HG02973 (cell line): Measurements from ENCODE around the gene RXYLT1.
A peak's percentile ranks its signal among the peaks of the same experiment; 100 is the strongest.
"Not testable (repeated sequence)": the region's sequence is repeated elsewhere in the genome, so short reads cannot be mapped to it uniquely, and the experiment has no call there.

Source experiments
- ATAC-seq: cut with Tn5 transposase; IDR thresholded peaks from one replicate; pipeline ENCODE4 v1.9.1; 2021; ENCODE audit warnings: moderate library complexity; ENCODE audit not compliant: unreplicated experiment

RXYLT1 gene

GRCh38 chr12:63779498-63780481 lies at the start of gene RXYLT1:
Gene RXYLT1 (plus strand): TSS chr12:63779909. CDS start chr12:63779961, 52 bp downstream.
- ATAC-seq: peak; percentile 96

GRCh38 chr12:63732779-63733178 lies 46.9 kb upstream of the RXYLT1 start:
- ATAC-seq: not testable (repeated sequence)

- not testable (repeated sequence) for ATAC-seq
These were observed 46.1 kb upstream of the RXYLT1 start for GRCh38 chr12:63733585-63733984.

GRCh38 chr12:63740551-63740950 lies 39.2 kb upstream of the RXYLT1 start:
- not testable (repeated sequence) for ATAC-seq

GRCh38 chr12:63741431-63741830 lies 38.3 kb upstream of the RXYLT1 start:
- ATAC-seq: not testable (repeated sequence)

GRCh38 chr12:63744110-63744509 lies 35.6 kb upstream of the RXYLT1 start:
- ATAC-seq: not testable (repeated sequence)

GRCh38 chr12:63746470-63746869 lies 33.2 kb upstream of the RXYLT1 start:
- ATAC-seq: not testable (repeated sequence)

- not testable (repeated sequence) for ATAC-seq
These were observed 32.6 kb upstream of the RXYLT1 start for GRCh38 chr12:63747136-63747535.

- no peak for ATAC-seq
These were observed 32.2 kb upstream of the RXYLT1 start for GRCh38 chr12:63747553-63747952.

GRCh38 chr12:63752283-63752682 lies 27.4 kb upstream of the RXYLT1 start:
- no peak for ATAC-seq

- ATAC-seq: no peak
These were observed 26.9 kb upstream of the RXYLT1 start for GRCh38 chr12:63752841-63753240.

- ATAC-seq: no peak
These were observed 26.0 kb upstream of the RXYLT1 start for GRCh38 chr12:63753743-63754142.

- ATAC-seq: no peak
These were observed 15.2 kb upstream of the RXYLT1 start for GRCh38 chr12:63764481-63764880.

- no peak for ATAC-seq
These were observed 13.2 kb upstream of the RXYLT1 start for GRCh38 chr12:63766498-63766897.

- no peak for ATAC-seq
These were observed 9.3 kb upstream of the RXYLT1 start for GRCh38 chr12:63770375-63770774.

- no peak for ATAC-seq
These were observed 2.4 kb upstream of the RXYLT1 start for GRCh38 chr12:63777340-63777739.

GRCh38 chr12:63782466-63782865 lies 2.8 kb downstream of the RXYLT1 start:
- no peak for ATAC-seq

GRCh38 chr12:63787306-63787705 lies 7.6 kb downstream of the RXYLT1 start:
- no peak for ATAC-seq

GRCh38 chr12:63790608-63790945 lies 10.9 kb downstream of the RXYLT1 start:
- no peak for ATAC-seq

GRCh38 chr12:63792338-63792737 lies 12.6 kb downstream of the RXYLT1 start:
- no peak for ATAC-seq

GRCh38 chr12:63795032-63795687 lies 15.5 kb downstream of the RXYLT1 start:
- no peak for ATAC-seq

- no peak for ATAC-seq
These were observed 16.2 kb downstream of the RXYLT1 start for GRCh38 chr12:63795944-63796343.
